GM12878 (cell line): Measurements from ENCODE around the gene PLAGL1. TPM values are rescaled to one million over a fixed set of nuclear protein-coding genes. Genes with fewer than 3 reads are reported as not detected.

Experiments
- ATAC-seq: fragments of 200-7000 bp; cut with Tn5 transposase; 3 replicates; pipeline ENCODE4 v1.9.1; 2020; ENCODE audit warnings: mild to moderate bottlenecking, moderate library complexity
- BruUV-seq: library from RNA; stranded (reverse); fragments of 400-500 nt; replicated peaks from 2 replicates; lab custom pipeline; 2021; lab: Mats Ljungman, UMichigan
- CTCF ChIA-PET: fragments of 300-600 bp; sonication (Branson Sonifier 250); formaldehyde crosslinking; extraction: SDS; loops from one replicate; lab custom pipeline; 2021; ENCODE audit warnings: inconsistent platforms; lab: Yijun Ruan, JAX
- POLR2A ChIA-PET: fragments of 350-600 bp; formaldehyde crosslinking; extraction: SDS; loops from one replicate; lab custom pipeline; 2021; ENCODE audit warnings: inconsistent platforms; lab: Charles Lee
- RAD21 ChIA-PET: fragments of 300-600 bp; sonication (Branson Sonifier 250); formaldehyde crosslinking; loops from one replicate; lab custom pipeline; 2023; ENCODE audit warnings: antibody characterized with exemption; ENCODE audit not compliant: unreplicated experiment; lab: Charles Lee
- SMC1A ChIA-PET: fragments of 300-600 bp; sonication (Branson Sonifier 250); formaldehyde crosslinking; loops from one replicate; lab custom pipeline; 2023; ENCODE audit not compliant: unreplicated experiment, uncharacterized antibody; lab: Charles Lee
- DNase-seq: peaks from one replicate; pipeline ENCODE4 v3.0.0-alpha.2; 2011; ENCODE audit warnings: low read depth, low spot score
- FAIRE-seq: peaks from 3 replicates; lab custom pipeline; 2011; peaks lifted over from hg19 to GRCh38; lab: Jason Lieb, UNC
- H2AFZ ChIP-seq: 2 replicates; pipeline ENCODE4 v1.6.0; 2011; ENCODE audit warnings: low read depth, low read length, control low read depth; ENCODE audit not compliant: control insufficient read depth
- H3K27ac ChIP-seq: 2 replicates; pipeline ENCODE4 v1.5.1; 2011; ENCODE audit warnings: control low read depth; ENCODE audit not compliant: control insufficient read depth, insufficient read depth
- H3K27me3 ChIP-seq, 2 experiments: replicated peaks in 1 of 2; 2 replicates each; pipeline versions ENCODE4 v1.6.0 to v1.6.1; 2011; ENCODE audit warnings: low read length in 1 of 2; ENCODE audit not compliant: control insufficient read depth in 2 of 2, insufficient read depth in 2 of 2
- H3K36me3 ChIP-seq, 2 experiments: 2 replicates each; pipeline ENCODE4 v1.5.1; 2011; ENCODE audit warnings: low read length in 1 of 2; ENCODE audit not compliant: control insufficient read depth in 2 of 2, insufficient read depth in 2 of 2
- H3K4me1 ChIP-seq: 2 replicates; pipeline ENCODE4 v1.6.1; 2011; ENCODE audit warnings: mild to moderate bottlenecking, low read length, moderate library complexity, mixed read lengths; ENCODE audit not compliant: control insufficient read depth, insufficient read depth
- H3K4me2 ChIP-seq: 2 replicates; pipeline ENCODE4 v1.6.0; 2011; ENCODE audit warnings: control low read depth; ENCODE audit not compliant: control insufficient read depth, insufficient read depth
- H3K4me3 ChIP-seq: fragments of 200-600 bp; sonication (generic); 2 replicates; pipeline ENCODE4 v1.5.1; 2016
- H3K79me2 ChIP-seq: 2 replicates; pipeline ENCODE4 v1.6.0; 2011; ENCODE audit warnings: low read length; ENCODE audit not compliant: control insufficient read depth, insufficient read depth
- H3K9ac ChIP-seq: 2 replicates; pipeline ENCODE4 v1.8.0; 2011; ENCODE audit warnings: low read length, control low read depth, mixed read lengths; ENCODE audit not compliant: control insufficient read depth, insufficient read depth
- H3K9me3 ChIP-seq: replicated peaks from 3 replicates; pipeline ENCODE4 v1.5.1; 2011; ENCODE audit warnings: mild to moderate bottlenecking, low read length; ENCODE audit not compliant: control insufficient read depth, insufficient read depth
- H4K20me1 ChIP-seq: 2 replicates; pipeline ENCODE4 v1.6.0; 2011; ENCODE audit not compliant: control insufficient read depth, insufficient read depth
- NFIC ChIP-seq: IDR thresholded peaks from 2 replicates; pipeline ENCODE4 v1.6.1; 2012; ENCODE audit warnings: low read depth, mild to moderate bottlenecking, inconsistent platforms, low read length, moderate library complexity
- NFXL1 ChIP-seq: fragments of 450-650 bp; IDR thresholded peaks from 2 replicates; pipeline ENCODE4 v1.6.1; 2017; ENCODE audit warnings: antibody characterized with exemption, mild to moderate bottlenecking, borderline replicate concordance
- PAX5 ChIP-seq: IDR thresholded peaks from 2 replicates; pipeline ENCODE4 v1.6.1; 2011; ENCODE audit warnings: low read depth, low read length, borderline replicate concordance
- SMC3 ChIP-seq: IDR thresholded peaks from 2 replicates; pipeline ENCODE4 v1.6.1; 2011; ENCODE audit warnings: low read length, improper control_type of control experiment, borderline replicate concordance
- SPI1 ChIP-seq: IDR thresholded peaks from 2 replicates; pipeline ENCODE4 v1.6.1; 2011; ENCODE audit warnings: low read depth, mild to moderate bottlenecking, low read length, moderate library complexity, borderline replicate concordance; ENCODE audit not compliant: insufficient read depth
- SUPT20H ChIP-seq: IDR thresholded peaks from 2 replicates; pipeline ENCODE4 v1.6.1; 2011; ENCODE audit warnings: low read depth, mild to moderate bottlenecking, low read length, moderate library complexity, borderline replicate concordance; ENCODE audit not compliant: control insufficient read depth
- ZNF274 ChIP-seq: IDR thresholded peaks from one replicate; pipeline ENCODE4 v1.8.0; 2011; ENCODE audit not compliant: insufficient read length, insufficient read depth
- ZNF384 ChIP-seq: IDR thresholded peaks from 2 replicates; pipeline ENCODE4 v1.6.1; 2012; ENCODE audit warnings: low read depth, mild to moderate bottlenecking, low read length, improper control_type of control experiment, borderline replicate concordance
- WGBS: methylation state at CpG from one replicate; pipeline ENCODE4 v1.1.6; 2016; ENCODE audit warnings: low lambda C conversion rate; ENCODE audit not compliant: insufficient replicate concordance, insufficient coverage; ENCODE audit errors: missing lambda C conversion rate; 5-methylcytosine and 5-hydroxymethylcytosine counted together
- in situ Hi-C: fragments of 300-500 bp; cut with MboI; formaldehyde crosslinking; loops from 9 replicates; pipeline ENCODE4 v1.14.3; 2018; ENCODE audit warnings: mixed read lengths
- intact Hi-C: fragments of 100-400 bp; cut with micrococcal nuclease; formaldehyde crosslinking; loops from one replicate; pipeline ENCODE4 v1.14.2; 2022; ENCODE audit not compliant: unreplicated experiment
- polyA plus RNA-seq, 11 experiments: library from polyadenylated mRNA; depleted of rRNA in 4 of 11; unstranded in 6 of 11; stranded (reverse) in 5 of 11; fragments of >200 nt; fragmentation: Nextera tagmentation in 4 of 11; fragmentation: Illumina TruSeq in 1 of 11; extraction: Ambion mirVana in 4 of 11; extraction: Trizol in 1 of 11; gene quantifications; 1 replicate in 1 of 11; 2 replicates in 10 of 11; pipeline versions ENCODE4 v1.2.1 to v1.2.3, GENCODE V29; 2011 to 2016; ENCODE audit warnings: inconsistent platforms in 2 of 11, missing spikeins in 2 of 11, low read depth in 1 of 11
- total RNA-seq, 4 experiments: library from RNA; depleted of rRNA in 3 of 4; stranded (reverse); fragments of >200 nt in 3 of 4; fragmentation: Illumina TruSeq in 1 of 4; extraction: Trizol in 1 of 4; gene quantifications; 2 replicates each; pipeline versions ENCODE4 v1.2.1 to v1.2.3, GENCODE V29; 2013 to 2021
- TF ChIP-seq, protein P1 (sequence below): IDR thresholded peaks from 2 replicates; pipeline ENCODE4 v1.6.1; 2012; ENCODE audit warnings: low read depth, low read length, improper control_type of control experiment
- TF ChIP-seq, protein P2 (sequence below): fragments of 450-650 bp; IDR thresholded peaks from 2 replicates; pipeline ENCODE4 v1.6.1; 2017; ENCODE audit warnings: antibody characterized with exemption, mild to moderate bottlenecking, moderate library complexity
- TF ChIP-seq, protein P3 (sequence below): IDR thresholded peaks from 2 replicates; pipeline ENCODE4 v1.6.1; 2011; ENCODE audit warnings: low read depth, mild to moderate bottlenecking, low read length, moderate library complexity, borderline replicate concordance; ENCODE audit errors: extremely low read depth

Gene PLAGL1
- total and polyA plus RNA-seq, 10 of the 15 experiments (the other 5 are each of a cell fraction or from before 2014, with no cell fraction given), result 2.6 to 19.1 (median 5.7) TPM

DNA sequence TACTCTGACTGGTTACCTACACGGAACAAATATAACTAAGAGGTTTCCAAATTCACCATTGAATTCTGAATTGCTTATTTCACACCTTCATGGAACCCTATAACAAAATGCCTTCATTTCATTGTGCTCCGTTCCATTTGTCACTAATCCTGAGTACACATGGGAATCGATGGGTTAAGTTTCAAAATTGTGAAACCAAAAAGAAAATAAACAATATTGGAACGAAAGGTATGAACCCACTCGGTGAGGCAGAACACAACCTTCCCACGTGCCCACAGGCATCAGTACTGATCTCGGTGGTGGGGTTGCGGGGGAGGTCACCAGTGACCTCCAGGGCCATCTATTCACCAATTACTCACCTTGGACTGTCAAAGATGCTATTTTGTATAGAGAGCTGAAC is 34.0 kb downstream of the PLAGL1 start:
- H2AFZ ChIP-seq, result no peak overlapping the region
- no peaks in the 10 kb centered on the region for H3K4me1 ChIP-seq
- SMC1A ChIA-PET, result no interaction called here
- H3K4me3 ChIP-seq, result no peak overlapping the region
- in situ Hi-C loops, result no loop called here
- DNase-seq, result no peak
- no peaks in the 10 kb centered on the region for H3K9me3 ChIP-seq
- no peak overlapping the region for H3K4me2 ChIP-seq
- H3K27me3 ChIP-seq, result no peaks in the 10 kb centered on the region
- H3K79me2 ChIP-seq, result no peaks in the 10 kb centered on the region
- CTCF ChIA-PET, result no interaction called here
- ATAC-seq, result no peak
- H3K9ac ChIP-seq, result no peak overlapping the region
- no peaks in the 10 kb centered on the region for H4K20me1 ChIP-seq
- no peaks in the 10 kb centered on the region for H3K36me3 ChIP-seq
- RAD21 ChIA-PET, result no interaction called here
- WGBS, result 68% methylated on average over 8 of the region's 8 CpGs
- no TSS peak for BruUV-seq
- no peak for TF ChIP-seq PAX5
- no peak for FAIRE-seq
- H3K27ac ChIP-seq, result no peak overlapping the region
- intact Hi-C loops, result no loop called here
- POLR2A ChIA-PET, result no interaction called here

DNA sequence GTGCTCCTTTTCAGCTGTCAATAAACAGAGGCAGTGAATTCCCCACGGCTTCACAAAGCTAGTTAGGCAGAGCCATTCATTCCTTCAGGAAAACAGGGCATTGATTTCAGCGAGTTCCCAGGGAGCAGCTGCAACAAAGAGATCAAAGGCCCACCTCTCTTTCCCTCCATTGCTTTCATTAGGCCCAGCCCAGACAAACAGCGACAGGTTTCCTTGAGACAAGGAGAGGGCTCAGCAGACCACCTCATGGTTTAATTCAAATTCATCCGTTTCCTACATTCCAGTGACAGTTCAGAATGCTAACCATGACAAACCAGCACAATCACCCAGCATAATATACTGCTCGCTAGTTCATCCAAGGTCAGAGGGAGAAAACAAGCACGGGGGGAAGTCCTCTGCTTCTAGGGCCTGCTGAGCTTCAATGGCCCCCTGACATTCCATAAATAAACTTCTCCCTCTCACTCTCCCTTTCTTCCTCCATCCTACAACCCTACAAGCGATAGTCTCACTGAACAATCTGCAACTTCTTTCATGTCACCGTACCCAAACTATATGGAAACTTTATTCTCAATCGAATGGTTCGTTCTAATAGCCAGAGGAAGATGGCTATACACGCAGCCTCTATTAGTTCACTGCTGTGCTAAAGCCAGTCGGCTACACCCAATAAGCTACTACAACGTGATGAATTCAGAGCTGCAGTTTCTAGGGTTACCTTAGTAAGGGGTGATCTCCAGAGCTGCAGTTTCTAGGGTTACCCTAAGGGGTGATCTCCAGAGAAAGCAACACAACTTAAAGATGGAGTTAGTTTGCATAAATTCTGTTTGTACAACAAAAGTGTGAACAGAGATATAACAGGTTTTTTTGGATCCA is 34.7 kb downstream of the PLAGL1 start:
- in situ Hi-C loops (no loop called here), intact Hi-C loops (no loop called here)
- FAIRE-seq (no peak), DNase-seq (no peak), ATAC-seq (no peak)
- H3K4me3 ChIP-seq, result no peak overlapping the region
- H3K9me3 ChIP-seq, result no peaks in the 10 kb centered on the region
- H4K20me1 ChIP-seq, result no peaks in the 10 kb centered on the region
- BruUV-seq, result no TSS peak
- H3K4me2 ChIP-seq, result no peak overlapping the region
- no peaks in the 10 kb centered on the region for H3K27me3 ChIP-seq
- H3K9ac ChIP-seq, result no peak overlapping the region
- ChIA-PET RAD21 (no interaction called here), CTCF (interaction anchor here (1.7 kb wide), 1 partner anchor 33 kb away, joined by 5 read pairs; no protein-coding TSS in a partner anchor), SMC1A (interaction anchor here (1.6 kb wide), 1 partner anchor 9 kb away, joined by 3 read pairs; no protein-coding TSS in a partner anchor), POLR2A (no interaction called here)
- H3K27ac ChIP-seq, result no peak overlapping the region
- H3K79me2 ChIP-seq, result no peaks in the 10 kb centered on the region
- H2AFZ ChIP-seq, result no peak overlapping the region
- WGBS, result 65% methylated on average over 13 of the region's 13 CpGs
- no peaks in the 10 kb centered on the region for H3K36me3 ChIP-seq
- H3K4me1 ChIP-seq, result no peaks in the 10 kb centered on the region
- TF ChIP-seq NFXL1 (no peak), SUPT20H (no peak), SPI1 (no peak), SMC3 (no peak), NFIC (no peak), ZNF384 (no peak), ZNF274 (no peak)
- TF ChIP-seq, protein P1, sequence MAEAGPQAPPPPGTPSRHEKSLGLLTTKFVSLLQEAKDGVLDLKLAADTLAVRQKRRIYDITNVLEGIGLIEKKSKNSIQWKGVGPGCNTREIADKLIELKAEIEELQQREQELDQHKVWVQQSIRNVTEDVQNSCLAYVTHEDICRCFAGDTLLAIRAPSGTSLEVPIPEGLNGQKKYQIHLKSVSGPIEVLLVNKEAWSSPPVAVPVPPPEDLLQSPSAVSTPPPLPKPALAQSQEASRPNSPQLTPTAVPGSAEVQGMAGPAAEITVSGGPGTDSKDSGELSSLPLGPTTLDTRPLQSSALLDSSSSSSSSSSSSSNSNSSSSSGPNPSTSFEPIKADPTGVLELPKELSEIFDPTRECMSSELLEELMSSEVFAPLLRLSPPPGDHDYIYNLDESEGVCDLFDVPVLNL, result no peak
- TF ChIP-seq, protein P2, sequence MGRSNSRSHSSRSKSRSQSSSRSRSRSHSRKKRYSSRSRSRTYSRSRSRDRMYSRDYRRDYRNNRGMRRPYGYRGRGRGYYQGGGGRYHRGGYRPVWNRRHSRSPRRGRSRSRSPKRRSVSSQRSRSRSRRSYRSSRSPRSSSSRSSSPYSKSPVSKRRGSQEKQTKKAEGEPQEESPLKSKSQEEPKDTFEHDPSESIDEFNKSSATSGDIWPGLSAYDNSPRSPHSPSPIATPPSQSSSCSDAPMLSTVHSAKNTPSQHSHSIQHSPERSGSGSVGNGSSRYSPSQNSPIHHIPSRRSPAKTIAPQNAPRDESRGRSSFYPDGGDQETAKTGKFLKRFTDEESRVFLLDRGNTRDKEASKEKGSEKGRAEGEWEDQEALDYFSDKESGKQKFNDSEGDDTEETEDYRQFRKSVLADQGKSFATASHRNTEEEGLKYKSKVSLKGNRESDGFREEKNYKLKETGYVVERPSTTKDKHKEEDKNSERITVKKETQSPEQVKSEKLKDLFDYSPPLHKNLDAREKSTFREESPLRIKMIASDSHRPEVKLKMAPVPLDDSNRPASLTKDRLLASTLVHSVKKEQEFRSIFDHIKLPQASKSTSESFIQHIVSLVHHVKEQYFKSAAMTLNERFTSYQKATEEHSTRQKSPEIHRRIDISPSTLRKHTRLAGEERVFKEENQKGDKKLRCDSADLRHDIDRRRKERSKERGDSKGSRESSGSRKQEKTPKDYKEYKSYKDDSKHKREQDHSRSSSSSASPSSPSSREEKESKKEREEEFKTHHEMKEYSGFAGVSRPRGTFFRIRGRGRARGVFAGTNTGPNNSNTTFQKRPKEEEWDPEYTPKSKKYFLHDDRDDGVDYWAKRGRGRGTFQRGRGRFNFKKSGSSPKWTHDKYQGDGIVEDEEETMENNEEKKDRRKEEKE, result no peak
- TF ChIP-seq, protein P3, sequence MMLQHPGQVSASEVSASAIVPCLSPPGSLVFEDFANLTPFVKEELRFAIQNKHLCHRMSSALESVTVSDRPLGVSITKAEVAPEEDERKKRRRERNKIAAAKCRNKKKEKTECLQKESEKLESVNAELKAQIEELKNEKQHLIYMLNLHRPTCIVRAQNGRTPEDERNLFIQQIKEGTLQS, result no peak
